PC-9 (cell line): Measurements from ENCODE around the gene C16orf46. TPM values are rescaled to one million over a fixed set of nuclear protein-coding genes. Genes with fewer than 3 reads are reported as not detected.
A peak's percentile ranks its signal among the peaks of the same experiment; 100 is the strongest.

Source experiments
- BruUV-seq: library from RNA; stranded (reverse); fragments of 400-500 nt; replicated peaks from 2 replicates; lab custom pipeline; 2021; lab: Mats Ljungman, UMichigan
- CTCF ChIA-PET: fragments of 300-600 bp; sonication (Branson Sonifier 250); formaldehyde crosslinking; loops from one replicate; lab custom pipeline; 2022; ENCODE audit warnings: antibody characterized with exemption; lab: Charles Lee
- POLR2A ChIA-PET: fragments of 300-600 bp; sonication (Branson Sonifier 250); formaldehyde crosslinking; loops from one replicate; lab custom pipeline; 2022; ENCODE audit warnings: antibody characterized with exemption; ENCODE audit not compliant: unreplicated experiment; lab: Charles Lee
- DNase-seq, 2 experiments: peaks; one replicate each; pipeline versions ENCODE4 v3.0.0 to v3.0.0-alpha.2; 2015 to 2022; ENCODE audit warnings: mixed read lengths in 1 of 2
- H2AFZ ChIP-seq: fragments of 200-600 bp; sonication (generic); 2 replicates; pipeline ENCODE4 v1.8.1; 2017; ENCODE audit warnings: antibody characterized with exemption
- H3F3A ChIP-seq: fragments of 200-600 bp; sonication (generic); 2 replicates; pipeline ENCODE4 v1.8.1; 2017; ENCODE audit warnings: antibody characterized with exemption, mild to moderate bottlenecking, low read depth; ENCODE audit not compliant: insufficient read depth
- H3K27ac ChIP-seq: fragments of 200-600 bp; sonication (generic); 2 replicates; pipeline ENCODE4 v1.6.1; 2016; ENCODE audit warnings: mixed run types
- H3K27me3 ChIP-seq: fragments of 200-600 bp; sonication (generic); 2 replicates; pipeline ENCODE4 v1.6.1; 2016; ENCODE audit warnings: low read depth, mixed run types; ENCODE audit not compliant: insufficient read depth
- H3K36me3 ChIP-seq: fragments of 200-600 bp; sonication (generic); 2 replicates; pipeline ENCODE4 v1.6.1; 2016; ENCODE audit warnings: low read depth, mixed run types
- H3K4me1 ChIP-seq: fragments of 200-600 bp; sonication (generic); replicated peaks from 2 replicates; pipeline ENCODE4 v1.6.1; 2016; ENCODE audit warnings: mixed run types; ENCODE audit not compliant: insufficient read depth
- H3K4me2 ChIP-seq: fragments of 200-600 bp; sonication (generic); 2 replicates; pipeline ENCODE4 v1.6.1; 2017; ENCODE audit warnings: mixed run types
- H3K4me3 ChIP-seq: fragments of 200-600 bp; sonication (generic); 2 replicates; pipeline ENCODE4 v1.6.1; 2016; ENCODE audit warnings: mixed run types
- H3K79me2 ChIP-seq: fragments of 200-600 bp; sonication (generic); 2 replicates; pipeline ENCODE4 v1.6.1; 2017; ENCODE audit warnings: low read depth, mixed run types
- H3K9me2 ChIP-seq: fragments of 200-600 bp; sonication (generic); 2 replicates; pipeline ENCODE4 v1.8.1; 2017; ENCODE audit warnings: mild to moderate bottlenecking; ENCODE audit not compliant: insufficient read depth
- H3K9me3 ChIP-seq: fragments of 200-600 bp; sonication (generic); 2 replicates; pipeline ENCODE4 v1.8.1; 2016; ENCODE audit warnings: low read depth; ENCODE audit not compliant: insufficient read depth
- H4K20me1 ChIP-seq: fragments of 200-600 bp; sonication (generic); 2 replicates; pipeline ENCODE4 v1.8.1; 2017; ENCODE audit not compliant: insufficient read depth
- CTCF ChIP-seq: fragments of 200-600 bp; sonication (generic); conservative IDR thresholded peaks from 2 replicates; pipeline ENCODE4 v1.6.1; 2017; ENCODE audit warnings: mixed run types, antibody characterized with exemption, mild to moderate bottlenecking, moderate library complexity
- EZH2 ChIP-seq: fragments of 200-600 bp; sonication (generic); IDR thresholded peaks from 2 replicates; pipeline ENCODE4 v1.8.0; 2017; ENCODE audit warnings: antibody characterized with exemption, low read depth
- intact Hi-C: fragments of 100-400 bp; cut with micrococcal nuclease; formaldehyde crosslinking; loops from one replicate; pipeline ENCODE4 v1.10.0; 2022; ENCODE audit not compliant: unreplicated experiment
- total RNA-seq: library from RNA; stranded (reverse); gene quantifications from 2 replicates; pipeline ENCODE4 v1.2.3, GENCODE V29; 2021

The C16orf46 gene
- total RNA-seq, 1 experiment from 2014 or later: 0.92 TPM

GRCh38 chr16:81040131-81040530, 36.9 kb downstream of the C16orf46 start:
- no peaks in the 10 kb centered on the region for H3K27me3 ChIP-seq
- 0 out of 2 replicates have a peak overlapping the region, but pooled peaks have one; percentile 3 for H3K27ac ChIP-seq
- intact Hi-C loops: no loop called here
- H3K4me2 ChIP-seq: no peak overlapping the region
- no peak overlapping the region for H2AFZ ChIP-seq
- TF ChIP-seq CTCF: no peak
- TF ChIP-seq EZH2: no peak
- no peak overlapping the region for H3K4me3 ChIP-seq
- H3F3A ChIP-seq: no peaks in the 10 kb centered on the region
- DNase-seq: no peak
- H3K9me3 ChIP-seq: no peaks in the 10 kb centered on the region
- no TSS peak for BruUV-seq
- no peaks in the 10 kb centered on the region for H3K9me2 ChIP-seq
- POLR2A ChIA-PET: no interaction called here
- peaks cover 6% of the 10 kb centered on the region; the same call in 1 of the 2 replicates for H4K20me1 ChIP-seq
- CTCF ChIA-PET: no interaction called here
- peaks cover 13% of the 10 kb centered on the region for H3K4me1 ChIP-seq
- peaks cover 24% of the 10 kb centered on the region for H3K36me3 ChIP-seq
- H3K79me2 ChIP-seq: peaks cover 45% of the 10 kb centered on the region

- peaks cover 16% of the 10 kb centered on the region for H3K4me1 ChIP-seq
- no peaks in the 10 kb centered on the region for H3K9me2 ChIP-seq
- no peaks in the 10 kb centered on the region for H3F3A ChIP-seq
- peak overlapping the region; percentile 91 for H3K4me3 ChIP-seq
- no peaks in the 10 kb centered on the region for H3K9me3 ChIP-seq
- H3K36me3 ChIP-seq: peaks cover 18% of the 10 kb centered on the region
- ChIA-PET CTCF (interaction anchor here (0.5 to 0.7 kb wide), 3 partner anchors 36 to 737 kb away, joined by 3 to 9 read pairs (median 4); no protein-coding TSS in a partner anchor), POLR2A (interaction anchor here (0.5 to 0.6 kb wide), 4 partner anchors 58 to 204 kb away, joined by 3 to 4 read pairs (median 4); no protein-coding TSS in a partner anchor)
- H4K20me1 ChIP-seq: peaks cover 6% of the 10 kb centered on the region; the same call in 1 of the 2 replicates
- DNase-seq: peak in 1 of 2 experiments; percentile 3
- no peaks in the 10 kb centered on the region for H3K27me3 ChIP-seq
- peak overlapping the region; percentile 24; the same call in 1 of the 2 replicates for H3K27ac ChIP-seq
- BruUV-seq: TSS peak; percentile 29
- peak overlapping the region; percentile 87 for H2AFZ ChIP-seq
- H3K79me2 ChIP-seq: peaks cover 45% of the 10 kb centered on the region
- no peak for TF ChIP-seq EZH2
- no peak for TF ChIP-seq CTCF
- intact Hi-C loops: loop anchor here (5.0 to 10.0 kb wide), 4 partner anchors 105 to 700 kb away; no protein-coding TSS in a partner anchor
- peak overlapping the region; percentile 97 for H3K4me2 ChIP-seq
These were observed 40.2 kb downstream of the C16orf46 start for GRCh38 chr16:81036751-81037350.

- Histone ChIP-seq H2AFZ (peak overlapping the region; percentile 87), H3K79me2 (peaks cover 45% of the 10 kb centered on the region), H3K27ac (peak overlapping the region; percentile 24; the same call in 1 of the 2 replicates), H4K20me1 (peaks cover 6% of the 10 kb centered on the region; the same call in 1 of the 2 replicates), H3K4me2 (peak overlapping the region; percentile 97), H3K9me2 (no peaks in the 10 kb centered on the region), H3K4me1 (peaks cover 16% of the 10 kb centered on the region), H3K36me3 (peaks cover 12% of the 10 kb centered on the region), H3K4me3 (peak overlapping the region; percentile 91), H3F3A (no peaks in the 10 kb centered on the region), H3K9me3 (no peaks in the 10 kb centered on the region), H3K27me3 (no peaks in the 10 kb centered on the region)
- POLR2A ChIA-PET: interaction anchor here (0.6 kb wide), 4 partner anchors 57 to 251 kb away, joined by 3 to 21 read pairs (median 4); partner anchors contain the start of gene BCO1
- no peak for TF ChIP-seq EZH2
- TF ChIP-seq CTCF: 0 out of 2 replicates have a peak, but pooled peaks have one; percentile 13
- DNase-seq: peak in 1 of 2 experiments; percentile 18
- CTCF ChIA-PET: interaction anchor here (0.6 to 1.0 kb wide), 7 partner anchors 10 to 1171 kb away, joined by 3 to 6 read pairs (median 4); no protein-coding TSS in a partner anchor
- intact Hi-C loops: loop anchor here (1.0 to 10.0 kb wide), 6 partner anchors 40 to 701 kb away; partner anchors contain the start of gene GAN
- BruUV-seq: no TSS peak
These were observed 40.9 kb downstream of the C16orf46 start for GRCh38 chr16:81035975-81036750.
